PC-3 (cell line): Measurements from ENCODE around the gene FGB. TPM values are rescaled to one million over a fixed set of nuclear protein-coding genes. Genes with fewer than 3 reads are reported as not detected.

Experiments used
- ATAC-seq: fragments of 200-7000 bp; cut with Tn5 transposase; 2 replicates; pipeline ENCODE4 v1.9.1; 2020; ENCODE audit warnings: mild to moderate bottlenecking, moderate library complexity
- BruUV-seq: library from RNA; stranded (reverse); fragments of 400-500 nt; replicated peaks from 2 replicates; lab custom pipeline; 2021; lab: Mats Ljungman, UMichigan
- CTCF ChIA-PET: fragments of 300-600 bp; sonication (Branson Sonifier 250); formaldehyde crosslinking; loops from one replicate; lab custom pipeline; 2022; ENCODE audit warnings: antibody characterized with exemption; lab: Charles Lee
- POLR2A ChIA-PET: fragments of 300-600 bp; sonication (Branson Sonifier 250); formaldehyde crosslinking; loops from one replicate; lab custom pipeline; 2022; ENCODE audit warnings: antibody characterized with exemption; ENCODE audit not compliant: unreplicated experiment; lab: Charles Lee
- DNase-seq: peaks from one replicate; pipeline ENCODE4 v3.0.0-alpha.2; 2015
- H2AFZ ChIP-seq: fragments of 300-600 bp; sonication (generic); 2 replicates; pipeline ENCODE4 v1.6.0; 2016; ENCODE audit warnings: antibody characterized with exemption, low read length
- H3F3A ChIP-seq: fragments of 300-600 bp; sonication (generic); one replicate; pipeline ENCODE4 v1.6.0; 2017; ENCODE audit warnings: antibody characterized with exemption, low read length, control low read depth, mild to moderate bottlenecking; ENCODE audit not compliant: unreplicated experiment
- H3K27ac ChIP-seq: fragments of 300-600 bp; sonication (generic); 2 replicates; pipeline ENCODE4 v1.5.1; 2016; ENCODE audit warnings: mild to moderate bottlenecking, low read length
- H3K27me3 ChIP-seq: fragments of 300-600 bp; sonication (generic); 2 replicates; pipeline ENCODE4 v1.6.1; 2016; ENCODE audit warnings: low read length, mixed read lengths
- H3K36me3 ChIP-seq: fragments of 300-600 bp; sonication (generic); 2 replicates; pipeline ENCODE4 v1.6.1; 2016; ENCODE audit warnings: low read depth, mixed run types, low read length, mixed read lengths
- H3K4me1 ChIP-seq: fragments of 300-600 bp; sonication (generic); 2 replicates; pipeline ENCODE4 v1.5.1; 2016; ENCODE audit warnings: low read length; ENCODE audit not compliant: insufficient read depth
- H3K4me2 ChIP-seq: fragments of 300-600 bp; sonication (generic); 2 replicates; pipeline ENCODE4 v1.6.0; 2016; ENCODE audit warnings: low read length
- H3K4me3 ChIP-seq: fragments of 300-600 bp; sonication (generic); 2 replicates; pipeline ENCODE4 v1.5.1; 2016; ENCODE audit warnings: mild to moderate bottlenecking, low read length, mixed read lengths
- H3K79me2 ChIP-seq: fragments of 300-600 bp; sonication (generic); 2 replicates; pipeline ENCODE4 v1.6.1; 2017; ENCODE audit warnings: low read length, mixed read lengths
- H3K9ac ChIP-seq: fragments of 300-600 bp; sonication (generic); 2 replicates; pipeline ENCODE4 v1.6.0; 2016; ENCODE audit warnings: mild to moderate bottlenecking, low read length
- H3K9me2 ChIP-seq: fragments of 300-600 bp; sonication (generic); replicated peaks from 2 replicates; pipeline ENCODE4 v1.6.1; 2016; ENCODE audit warnings: mixed run types, low read length, mixed read lengths
- H3K9me3 ChIP-seq: fragments of 300-600 bp; sonication (generic); 2 replicates; pipeline ENCODE4 v1.6.1; 2016; ENCODE audit warnings: low read length, mixed read lengths
- H4K20me1 ChIP-seq: fragments of 300-600 bp; sonication (generic); 2 replicates; pipeline ENCODE4 v1.6.1; 2016; ENCODE audit warnings: low read length, mixed read lengths
- CTCF ChIP-seq: fragments of 300-600 bp; sonication (generic); conservative IDR thresholded peaks from 2 replicates; pipeline ENCODE4 v1.5.1; 2017; ENCODE audit warnings: antibody characterized with exemption, low read depth, mild to moderate bottlenecking, low read length
- EZH2 ChIP-seq: fragments of 300-600 bp; sonication (generic); IDR thresholded peaks from one replicate; pipeline ENCODE4 v1.6.1; 2017; ENCODE audit warnings: antibody characterized with exemption, mild to moderate bottlenecking, low read length; ENCODE audit not compliant: unreplicated experiment
- EZH2phosphoT487 ChIP-seq: fragments of 300-600 bp; sonication (generic); IDR thresholded peaks from 2 replicates; pipeline ENCODE4 v1.6.1; 2018; ENCODE audit warnings: mild to moderate bottlenecking, antibody characterized with exemption, low read length, borderline replicate concordance
- intact Hi-C: fragments of 100-400 bp; cut with micrococcal nuclease; formaldehyde crosslinking; loops from 2 replicates; pipeline ENCODE4 v1.9.0; 2023
- total RNA-seq: library from RNA; depleted of rRNA; stranded (reverse); fragments of >200 nt; gene quantifications from 2 replicates; pipeline ENCODE4 v1.2.3, GENCODE V29; 2014

FGB gene
- total RNA-seq, 1 experiment from 2014 or later: 0.36 TPM

DNA sequence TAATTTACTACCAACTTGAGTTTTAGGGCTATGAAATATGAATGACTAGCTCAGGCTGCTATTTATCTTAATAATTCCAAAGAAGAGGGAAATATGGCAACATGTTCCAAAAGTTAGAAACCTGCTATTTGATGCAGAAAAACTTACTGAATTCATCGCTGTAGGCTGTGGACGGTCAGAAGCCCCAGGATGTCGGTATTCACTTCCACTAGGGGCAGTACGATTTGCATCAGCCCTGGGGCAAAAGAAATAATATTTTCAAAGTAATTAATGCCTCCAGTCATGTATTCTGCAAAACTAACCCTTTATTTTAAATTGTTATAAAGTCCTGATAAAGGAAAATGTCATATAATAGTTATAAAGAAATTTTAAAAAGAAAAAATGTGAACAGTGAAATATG, 17.1 kb upstream of the FGB start:
- DNase-seq (no peak), ATAC-seq (no peak)
- Histone ChIP-seq H4K20me1 (no peaks in the 10 kb centered on the region), H3K27me3 (no peaks in the 10 kb centered on the region), H3K4me3 (no peak overlapping the region), H3K4me1 (peaks cover 12% of the 10 kb centered on the region), H3K36me3 (peaks cover 57% of the 10 kb centered on the region), H3K9ac (no peak overlapping the region), H3K4me2 (no peak overlapping the region), H3K9me2 (no peaks in the 10 kb centered on the region), H3K9me3 (no peaks in the 10 kb centered on the region), H3K27ac (no peak overlapping the region), H3F3A (no peaks in the 10 kb centered on the region), H3K79me2 (peaks cover 27% of the 10 kb centered on the region), H2AFZ (no peak overlapping the region)
- no peak for TF ChIP-seq EZH2
- peak; percentile 32 for TF ChIP-seq CTCF
- TF ChIP-seq EZH2phosphoT487: no peak
- POLR2A ChIA-PET: no interaction called here
- CTCF ChIA-PET: no interaction called here
- intact Hi-C loops: no loop called here
- BruUV-seq: no TSS peak

GRCh38 chr4:154549894-154550790, 12.7 kb upstream of the FGB start, which contains the start of gene PLRG1:
TSS of gene PLRG1 (minus strand) at chr4:154550400. CDS start at chr4:154550308, 92 bp downstream.
- no peaks in the 10 kb centered on the region for H3K27me3 ChIP-seq
- peak within 1 kb of the TSS; percentile 99 for H3K4me3 ChIP-seq
- peak within 1 kb of the TSS; percentile 90 for H3K9ac ChIP-seq
- peaks cover 27% of the 10 kb centered on the region for H3K79me2 ChIP-seq
- DNase-seq: peak; percentile 94
- intact Hi-C loops: loop anchor here (2.0 kb wide), 2 partner anchors 17 to 47 kb away; no protein-coding TSS in a partner anchor
- ATAC-seq: peak; percentile 97
- no peaks in the 10 kb centered on the region for H3F3A ChIP-seq
- H4K20me1 ChIP-seq: no peaks in the 10 kb centered on the region
- ChIA-PET POLR2A (interaction anchor here (1.0 kb wide), 1 partner anchor 75 kb away, joined by 4 read pairs; no protein-coding TSS in a partner anchor), CTCF (interaction anchor here (0.5 to 1.1 kb wide), 3 partner anchors 9 to 75 kb away, joined by 3 to 5 read pairs (median 3); no protein-coding TSS in a partner anchor)
- no peaks in the 10 kb centered on the region for H3K9me2 ChIP-seq
- H3K36me3 ChIP-seq: peaks cover 17% of the 10 kb centered on the region
- H3K27ac ChIP-seq: no peak within 1 kb of the TSS
- no peak for TF ChIP-seq EZH2phosphoT487
- no peak for TF ChIP-seq EZH2
- TF ChIP-seq CTCF: no peak
- peak within 1 kb of the TSS; percentile 98 for H2AFZ ChIP-seq
- peak within 1 kb of the TSS; percentile 87 for H3K4me2 ChIP-seq
- TSS peak; percentile 76 for BruUV-seq
- H3K4me1 ChIP-seq: peaks cover 16% of the 10 kb centered on the region
- H3K9me3 ChIP-seq: no peaks in the 10 kb centered on the region
